ENCODE results near the gene ADH1C. TPM values are rescaled to one million over a fixed set of nuclear protein-coding genes. Genes with fewer than 3 reads are reported as not detected.

The ADH1C gene
- total and polyA plus RNA-seq, 9 of the 15 experiments (the other 6 are each of a cell fraction or from before 2014, with no cell fraction given): 0.40 TPM; not detected in 8

GRCh38 chr4:99324979-99325378 is 27.6 kb downstream of the ADH1C start:
- Histone ChIP-seq H3K4me2 (ENCODE audit: insufficient read depth, low read length) (no peak overlapping the region), H3K27me3 (ENCODE audit: control insufficient read depth in 2 of 2, insufficient read depth in 2 of 2, low read length in 2 of 2) (no peaks in the 10 kb centered on the region), H3K9me1 (ENCODE audit: control insufficient read depth, insufficient read depth, low read length) (no peaks in the 10 kb centered on the region), H4K20me1 (replicated peaks; ENCODE audit: control insufficient read depth, insufficient read depth, low read length) (no peaks in the 10 kb centered on the region), H3K79me2 (ENCODE audit: control insufficient read depth, insufficient read depth, low read length) (no peaks in the 10 kb centered on the region), H3K9me3 (replicated peaks; ENCODE audit: control insufficient read depth, insufficient read depth, low read depth, low read length) (no peaks in the 10 kb centered on the region), H3K4me1 (replicated peaks in 1 of 2; ENCODE audit: control insufficient read depth in 2 of 2, insufficient read depth in 2 of 2, low read length in 2 of 2) (no peaks in the 10 kb centered on the region), H2AFZ (ENCODE audit: low read depth, low read length) (no peak overlapping the region), H3K36me3 (ENCODE audit: control insufficient read depth, insufficient read depth, low read length) (no peaks in the 10 kb centered on the region), H3K4me3 (no peak overlapping the region), H3K27ac (ENCODE audit: extremely low read depth, low read depth, low read length) (no peak overlapping the region), H3K9ac (ENCODE audit: insufficient read depth in 1 of 2, low read depth in 2 of 2, low read length in 2 of 2) (no peak overlapping the region)
- ATAC-seq (no peak), FAIRE-seq (no peak), DNase-seq (ENCODE audit: extremely low read depth in 1 of 4, low spot score in 3 of 4) (no peak)
- WGBS (ENCODE audit: insufficient coverage, low coverage, missing lambda C conversion rate): 0% methylated on average over 3 of the region's 3 CpGs
- POLR2A ChIA-PET: no interaction called here
- intact Hi-C loops (cut with micrococcal nuclease): no loop called here
- in situ Hi-C loops (cut with MboI): no loop called here
- no TSS peak for BruUV-seq (replicated peaks)
- TF ChIP-seq NRF1 (conservative IDR thresholded peaks at IDR 0.05 in 1 of 2, IDR thresholded peaks at IDR 0.05 in 1 of 2): no peak
- no peak for TF ChIP-seq PRPF4 (IDR thresholded peaks at IDR 0.05; ENCODE audit: insufficient read depth, low read depth, low read length, poor library complexity, severe bottlenecking)
- no peak for TF ChIP-seq SIX5 (IDR thresholded peaks at IDR 0.05; ENCODE audit: borderline replicate concordance in 1 of 2, insufficient read depth in 1 of 2, low read depth in 1 of 2, low read length in 2 of 2)
- no peak for TF ChIP-seq ZBTB17 (CRISPR knock-in tag; IDR thresholded peaks at IDR 0.05)
- TF ChIP-seq, protein P1, sequence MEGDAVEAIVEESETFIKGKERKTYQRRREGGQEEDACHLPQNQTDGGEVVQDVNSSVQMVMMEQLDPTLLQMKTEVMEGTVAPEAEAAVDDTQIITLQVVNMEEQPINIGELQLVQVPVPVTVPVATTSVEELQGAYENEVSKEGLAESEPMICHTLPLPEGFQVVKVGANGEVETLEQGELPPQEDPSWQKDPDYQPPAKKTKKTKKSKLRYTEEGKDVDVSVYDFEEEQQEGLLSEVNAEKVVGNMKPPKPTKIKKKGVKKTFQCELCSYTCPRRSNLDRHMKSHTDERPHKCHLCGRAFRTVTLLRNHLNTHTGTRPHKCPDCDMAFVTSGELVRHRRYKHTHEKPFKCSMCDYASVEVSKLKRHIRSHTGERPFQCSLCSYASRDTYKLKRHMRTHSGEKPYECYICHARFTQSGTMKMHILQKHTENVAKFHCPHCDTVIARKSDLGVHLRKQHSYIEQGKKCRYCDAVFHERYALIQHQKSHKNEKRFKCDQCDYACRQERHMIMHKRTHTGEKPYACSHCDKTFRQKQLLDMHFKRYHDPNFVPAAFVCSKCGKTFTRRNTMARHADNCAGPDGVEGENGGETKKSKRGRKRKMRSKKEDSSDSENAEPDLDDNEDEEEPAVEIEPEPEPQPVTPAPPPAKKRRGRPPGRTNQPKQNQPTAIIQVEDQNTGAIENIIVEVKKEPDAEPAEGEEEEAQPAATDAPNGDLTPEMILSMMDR (IDR thresholded peaks at IDR 0.05 in 2 of 3, conservative IDR thresholded peaks at IDR 0.05 in 1 of 3; ENCODE audit: insufficient read depth in 2 of 3, low read depth in 1 of 3, low read length in 3 of 3): no peak
- TF ChIP-seq GABPA (tag; conservative IDR thresholded peaks at IDR 0.05; ENCODE audit: low read depth): no peak
- no peak for TF ChIP-seq ZNF764 (CRISPR knock-in tag; IDR thresholded peaks at IDR 0.05; ENCODE audit: low read depth)
- no peak for TF ChIP-seq ZSCAN29 (IDR thresholded peaks at IDR 0.05)
- no peak for TF ChIP-seq NFRKB (IDR thresholded peaks at IDR 0.05; ENCODE audit: low read depth)
- no peak for TF ChIP-seq ZNF311 (CRISPR knock-in tag; IDR thresholded peaks at IDR 0.05)
- TF ChIP-seq TARDBP (IDR thresholded peaks at IDR 0.05): no peak
- TF ChIP-seq KDM1A (IDR thresholded peaks at IDR 0.05): no peak
- no peak for TF ChIP-seq CREB1 (IDR thresholded peaks at IDR 0.05)
- TF ChIP-seq CREB1 (CRISPR knock-in tag; IDR thresholded peaks at IDR 0.05): no peak
- no peak for TF ChIP-seq PPARD (CRISPR knock-in tag; IDR thresholded peaks at IDR 0.05)
- TF ChIP-seq SNIP1 (IDR thresholded peaks at IDR 0.05; ENCODE audit: low read depth): no peak
- TF ChIP-seq SIN3A (IDR thresholded peaks at IDR 0.05; ENCODE audit: borderline replicate concordance in 2 of 2, control insufficient read depth in 1 of 2, low read depth in 2 of 2, low read length in 2 of 2): no peak
- CTCF ChIA-PET (ENCODE audit: low intra/inter-chr PET ratio): no interaction called here
